ENCODE results near the gene PTPRB. TPM values are rescaled to one million over a fixed set of nuclear protein-coding genes. Genes with fewer than 3 reads are reported as not detected.

The PTPRB gene
- total RNA-seq, 6 experiments from 2014 or later = 12.7 to 35.9 (median 16.9) TPM

DNA sequence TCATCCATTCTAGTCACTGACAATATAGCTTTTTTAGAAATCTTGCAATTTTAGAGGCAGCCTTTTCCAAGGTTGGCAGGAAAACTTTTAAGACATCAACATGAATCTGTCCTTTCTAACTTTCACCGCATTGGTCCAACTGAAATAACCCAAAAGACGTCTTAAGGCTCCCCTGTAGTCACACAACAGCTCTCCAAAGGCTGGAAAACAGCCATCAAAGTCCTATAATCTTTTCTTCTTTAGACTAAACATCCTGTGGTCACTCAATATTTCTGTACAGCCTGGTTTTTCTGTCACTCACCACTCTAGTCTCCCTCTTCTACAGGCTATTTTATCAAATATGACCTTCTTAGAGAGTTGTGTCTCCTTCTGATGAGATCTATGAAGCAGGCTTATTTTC is 4.5 kb upstream of the PTPRB start:
- Histone ChIP-seq H3K4me3 (no peak overlapping the region), H3K36me3 (no peaks in the 10 kb centered on the region), H3K9me3 (no peaks in the 10 kb centered on the region), H3K4me1 (no peaks in the 10 kb centered on the region), H3K27ac (no peak overlapping the region), H3K27me3 (no peaks in the 10 kb centered on the region)
- no peak for DNase-seq
- intact Hi-C loops (cut with DNase I) = no loop called here
- WGBS (ENCODE audit: insufficient coverage, low coverage, low lambda C conversion rate, missing lambda C conversion rate) = 29% methylated on average over 2 of the region's 2 CpGs
- ATAC-seq = no peak
- TF ChIP-seq, protein P1, sequence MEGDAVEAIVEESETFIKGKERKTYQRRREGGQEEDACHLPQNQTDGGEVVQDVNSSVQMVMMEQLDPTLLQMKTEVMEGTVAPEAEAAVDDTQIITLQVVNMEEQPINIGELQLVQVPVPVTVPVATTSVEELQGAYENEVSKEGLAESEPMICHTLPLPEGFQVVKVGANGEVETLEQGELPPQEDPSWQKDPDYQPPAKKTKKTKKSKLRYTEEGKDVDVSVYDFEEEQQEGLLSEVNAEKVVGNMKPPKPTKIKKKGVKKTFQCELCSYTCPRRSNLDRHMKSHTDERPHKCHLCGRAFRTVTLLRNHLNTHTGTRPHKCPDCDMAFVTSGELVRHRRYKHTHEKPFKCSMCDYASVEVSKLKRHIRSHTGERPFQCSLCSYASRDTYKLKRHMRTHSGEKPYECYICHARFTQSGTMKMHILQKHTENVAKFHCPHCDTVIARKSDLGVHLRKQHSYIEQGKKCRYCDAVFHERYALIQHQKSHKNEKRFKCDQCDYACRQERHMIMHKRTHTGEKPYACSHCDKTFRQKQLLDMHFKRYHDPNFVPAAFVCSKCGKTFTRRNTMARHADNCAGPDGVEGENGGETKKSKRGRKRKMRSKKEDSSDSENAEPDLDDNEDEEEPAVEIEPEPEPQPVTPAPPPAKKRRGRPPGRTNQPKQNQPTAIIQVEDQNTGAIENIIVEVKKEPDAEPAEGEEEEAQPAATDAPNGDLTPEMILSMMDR (IDR thresholded peaks at IDR 0.05) = no peak
- no peak for TF ChIP-seq POLR2A (IDR thresholded peaks at IDR 0.05)

DNA sequence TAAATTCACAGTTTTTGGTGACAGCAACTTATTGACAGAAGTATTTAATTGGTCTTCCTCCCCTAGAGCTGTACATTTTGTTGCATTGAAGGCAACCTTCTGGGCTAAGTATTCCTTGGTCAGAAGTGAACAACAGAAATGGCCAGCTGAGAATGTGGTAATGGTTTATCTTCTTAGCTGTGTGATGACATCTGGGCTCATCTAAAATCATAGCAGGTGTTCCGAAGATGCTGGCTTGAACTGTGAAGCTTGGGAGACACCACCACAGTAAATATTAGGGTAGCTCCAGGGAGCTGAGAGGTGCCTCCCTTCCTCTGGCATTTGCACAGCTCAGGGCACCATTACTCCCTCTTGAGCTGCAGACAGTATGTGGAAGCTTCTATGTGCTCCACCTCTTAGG is 3.7 kb upstream of the PTPRB start:
- ATAC-seq = no peak
- Histone ChIP-seq H3K27ac (no peak overlapping the region), H3K27me3 (no peaks in the 10 kb centered on the region), H3K4me3 (no peak overlapping the region), H3K9me3 (no peaks in the 10 kb centered on the region), H3K36me3 (no peaks in the 10 kb centered on the region), H3K4me1 (no peaks in the 10 kb centered on the region)
- intact Hi-C loops (cut with DNase I) = no loop called here
- WGBS (ENCODE audit: insufficient coverage, low coverage, low lambda C conversion rate, missing lambda C conversion rate) = 73% methylated on average over 1 of the region's 1 CpG
- no peak for DNase-seq
- TF ChIP-seq, protein P1 (IDR thresholded peaks at IDR 0.05) = no peak
- TF ChIP-seq POLR2A (IDR thresholded peaks at IDR 0.05) = no peak

DNA sequence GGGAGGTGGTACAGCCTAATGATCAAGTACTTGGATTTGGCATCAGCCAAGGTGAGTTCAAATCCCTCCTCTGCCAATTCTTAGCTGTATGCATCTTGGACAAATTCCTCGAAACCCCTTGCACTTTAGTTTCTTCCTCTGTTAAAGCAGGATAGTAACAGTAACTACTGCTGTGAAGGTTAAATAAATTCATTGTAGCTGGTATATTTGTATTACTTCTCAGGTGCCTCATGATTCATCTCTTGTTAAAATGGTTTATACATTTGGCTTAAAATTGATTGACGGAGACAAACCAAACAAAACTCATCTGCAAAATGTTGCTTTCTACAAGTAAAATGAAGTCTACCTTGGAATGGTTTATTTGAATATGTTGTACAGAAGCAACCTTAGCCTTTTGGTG is 2.3 kb upstream of the PTPRB start:
- H3K27me3 ChIP-seq = no peaks in the 10 kb centered on the region
- H3K4me1 ChIP-seq = no peaks in the 10 kb centered on the region
- no peak overlapping the region for H3K4me3 ChIP-seq
- 65% methylated on average over 2 of the region's 2 CpGs for WGBS (ENCODE audit: insufficient coverage, low coverage, low lambda C conversion rate, missing lambda C conversion rate)
- TF ChIP-seq, protein P1 (IDR thresholded peaks at IDR 0.05) = no peak
- no peak for TF ChIP-seq POLR2A (IDR thresholded peaks at IDR 0.05)
- no peak overlapping the region for H3K27ac ChIP-seq
- ATAC-seq (no peak), DNase-seq (no peak)
- H3K36me3 ChIP-seq = no peaks in the 10 kb centered on the region
- intact Hi-C loops (cut with DNase I) = no loop called here
- no peaks in the 10 kb centered on the region for H3K9me3 ChIP-seq

DNA sequence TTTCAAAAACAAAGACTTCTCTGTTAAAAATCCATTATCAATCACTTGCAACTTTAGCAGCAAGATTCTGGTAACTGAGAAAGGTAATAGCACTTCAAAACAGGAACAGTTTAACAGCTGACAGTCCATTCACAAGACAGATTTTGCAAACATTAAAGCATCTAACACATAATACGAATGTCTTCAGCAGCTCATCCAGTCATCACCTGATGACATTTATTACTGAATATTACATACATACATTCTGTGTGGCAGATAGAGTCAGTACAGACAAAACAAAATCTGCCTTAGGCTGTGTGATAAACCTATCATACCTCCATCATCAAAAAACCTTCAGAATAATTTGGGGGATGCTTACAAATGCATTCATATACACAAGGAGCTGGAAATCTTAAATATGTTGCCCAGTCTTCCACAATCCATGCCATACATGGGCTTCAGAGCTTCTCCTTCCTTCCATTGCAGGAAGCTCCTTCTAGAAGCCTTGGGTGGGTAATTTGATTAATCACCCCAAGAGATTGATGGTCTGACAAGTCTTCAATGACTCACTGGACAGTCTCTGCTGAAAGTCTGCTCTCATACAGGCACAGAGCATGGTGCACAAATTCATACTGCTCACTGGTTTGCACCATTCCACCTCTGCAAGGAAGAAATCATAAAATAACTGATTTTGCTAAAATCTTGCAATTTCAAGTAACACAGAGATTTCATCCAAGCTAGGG is 1.6 kb upstream of the PTPRB start:
- intact Hi-C loops (cut with DNase I) = no loop called here
- no peak overlapping the region for H3K27ac ChIP-seq
- no peaks in the 10 kb centered on the region for H3K4me1 ChIP-seq
- H3K9me3 ChIP-seq = no peaks in the 10 kb centered on the region
- DNase-seq (no peak), ATAC-seq (no peak)
- H3K27me3 ChIP-seq = no peaks in the 10 kb centered on the region
- H3K4me3 ChIP-seq = no peak overlapping the region
- WGBS (ENCODE audit: insufficient coverage, low coverage, low lambda C conversion rate, missing lambda C conversion rate) = 36% methylated on average over 1 of the region's 1 CpG
- H3K36me3 ChIP-seq = no peaks in the 10 kb centered on the region
- TF ChIP-seq POLR2A (IDR thresholded peaks at IDR 0.05) = no peak
- TF ChIP-seq, protein P1 (IDR thresholded peaks at IDR 0.05) = no peak
